Subcutaneous adipose tissue (tissue), 4 donors: ENCODE data around the gene PAM16. TPM values are rescaled to one million over a fixed set of nuclear protein-coding genes. Genes with fewer than 3 reads are reported as not detected.

Experiments used
- CTCF ChIP-seq: fragments of 450-650 bp; IDR thresholded peaks from one replicate; pipeline ENCODE4 v1.5.1; 2016; ENCODE audit warnings: low read depth, mild to moderate bottlenecking, control low read depth, antibody characterized with exemption, moderate library complexity
- total RNA-seq, 4 donors: library from RNA; depleted of rRNA; stranded (reverse); fragments of >200 nt; gene quantifications; one replicate each; pipeline ENCODE4 v1.1.0, GENCODE V29; 2016

Gene PAM16
- total RNA-seq, 4 donors from 2014 or later, result 15.3 to 52.0 (median 34.5) TPM

DNA sequence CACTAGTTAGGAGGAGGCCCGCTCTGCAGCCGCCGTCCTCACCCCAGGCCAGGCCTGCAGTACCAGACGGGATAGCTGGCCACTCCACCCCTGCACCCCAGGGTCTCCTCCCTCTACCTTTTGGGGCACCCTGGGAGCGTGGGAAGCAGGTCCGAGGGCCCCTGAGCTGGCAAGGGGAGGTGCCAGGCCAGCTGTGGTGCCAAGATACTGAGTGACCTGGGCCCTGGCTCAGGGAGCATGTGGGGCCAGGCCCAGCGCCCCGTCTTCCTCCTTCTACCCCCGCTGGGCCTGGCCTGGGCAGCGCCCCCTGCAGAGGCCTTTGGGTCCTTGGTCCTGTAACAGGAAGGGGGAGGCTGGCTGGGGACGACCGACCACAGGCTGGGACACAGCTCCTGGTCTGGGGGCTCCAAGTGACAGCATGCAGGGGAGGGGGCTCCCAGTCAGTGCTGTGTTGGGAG lies 13.0 kb downstream of the PAM16 start:
- TF ChIP-seq CTCF, result no peak

- TF ChIP-seq CTCF, result no peak
Observed at GRCh38 chr16:4337540-4338088, 13.5 kb downstream of the PAM16 start.

DNA sequence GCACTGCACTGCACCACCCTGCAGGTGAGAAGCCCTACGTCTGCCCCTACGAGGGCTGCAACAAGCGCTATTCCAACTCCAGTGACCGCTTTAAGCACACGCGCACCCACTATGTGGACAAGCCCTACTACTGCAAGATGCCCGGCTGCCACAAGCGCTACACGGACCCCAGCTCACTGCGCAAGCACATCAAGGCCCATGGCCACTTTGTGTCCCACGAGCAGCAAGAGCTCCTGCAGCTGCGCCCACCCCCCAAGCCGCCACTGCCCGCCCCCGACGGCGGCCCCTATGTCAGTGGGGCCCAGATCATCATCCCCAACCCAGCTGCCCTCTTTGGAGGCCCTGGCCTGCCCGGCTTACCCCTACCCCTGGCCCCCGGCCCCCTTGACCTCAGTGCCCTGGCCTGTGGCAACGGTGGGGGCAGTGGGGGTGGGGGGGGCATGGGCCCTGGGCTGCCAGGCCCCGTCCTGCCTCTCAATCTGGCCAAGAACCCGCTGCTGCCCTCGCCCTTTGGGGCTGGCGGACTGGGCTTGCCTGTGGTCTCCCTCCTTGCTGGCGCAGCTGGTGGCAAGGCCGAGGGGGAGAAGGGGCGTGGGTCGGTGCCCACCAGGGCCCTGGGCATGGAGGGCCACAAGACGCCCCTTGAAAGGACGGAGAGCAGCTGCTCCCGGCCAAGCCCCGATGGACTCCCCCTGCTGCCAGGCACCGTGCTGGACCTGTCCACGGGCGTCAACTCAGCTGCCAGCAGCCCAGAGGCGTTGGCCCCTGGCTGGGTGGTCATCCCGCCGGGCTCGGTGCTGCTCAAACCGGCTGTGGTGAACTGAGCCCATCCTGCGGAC lies 14.2 kb downstream of the PAM16 start:
- TF ChIP-seq CTCF, result no peak

DNA sequence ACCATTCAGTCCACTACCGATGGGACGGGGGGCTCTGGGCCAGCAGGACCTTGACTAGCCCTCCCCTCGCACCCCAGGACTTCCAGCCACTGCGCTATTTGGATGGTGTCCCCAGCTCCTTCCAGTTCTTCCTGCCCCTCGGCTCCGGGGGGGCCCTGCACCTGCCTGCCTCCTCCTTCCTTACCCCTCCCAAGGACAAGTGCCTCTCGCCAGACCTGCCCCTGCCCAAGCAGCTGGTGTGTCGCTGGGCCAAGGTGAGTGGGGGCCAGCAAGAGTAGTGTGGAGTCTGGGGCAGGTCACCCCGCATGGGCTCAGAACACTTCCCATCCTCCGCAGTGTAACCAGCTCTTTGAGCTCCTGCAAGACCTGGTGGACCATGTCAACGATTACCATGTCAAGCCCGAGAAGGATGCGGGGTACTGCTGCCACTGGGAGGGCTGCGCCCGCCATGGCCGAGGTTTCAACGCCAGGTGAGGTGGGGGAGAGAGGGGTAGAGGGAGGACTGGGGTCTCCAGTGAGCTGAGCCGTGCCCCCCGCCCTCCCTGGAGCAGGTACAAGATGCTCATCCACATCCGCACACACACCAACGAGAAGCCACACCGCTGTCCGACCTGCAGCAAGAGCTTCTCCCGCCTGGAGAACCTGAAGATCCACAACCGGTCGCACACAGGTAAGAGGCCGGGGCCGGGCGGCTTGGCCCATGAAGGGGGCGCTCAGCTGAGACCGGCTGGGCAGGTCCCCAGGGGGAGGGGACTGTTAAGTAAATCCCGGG lies 16.2 kb downstream of the PAM16 start:
- no peak for TF ChIP-seq CTCF

DNA sequence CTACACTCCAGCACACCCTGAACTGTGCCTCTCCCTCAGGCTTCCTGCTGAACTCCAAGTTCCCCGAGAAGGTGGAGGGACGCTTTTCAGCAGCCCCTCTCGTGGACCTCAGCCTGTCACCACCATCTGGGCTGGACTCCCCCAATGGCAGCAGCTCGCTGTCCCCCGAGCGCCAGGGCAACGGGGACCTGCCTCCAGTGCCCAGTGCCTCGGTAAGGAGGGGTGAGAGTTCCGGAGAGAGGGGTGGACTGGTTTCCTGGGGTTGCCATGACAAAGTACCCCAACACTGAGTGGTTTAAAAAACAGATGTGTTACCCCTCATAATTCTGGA lies 17.8 kb downstream of the PAM16 start:
- TF ChIP-seq CTCF, result no peak

DNA sequence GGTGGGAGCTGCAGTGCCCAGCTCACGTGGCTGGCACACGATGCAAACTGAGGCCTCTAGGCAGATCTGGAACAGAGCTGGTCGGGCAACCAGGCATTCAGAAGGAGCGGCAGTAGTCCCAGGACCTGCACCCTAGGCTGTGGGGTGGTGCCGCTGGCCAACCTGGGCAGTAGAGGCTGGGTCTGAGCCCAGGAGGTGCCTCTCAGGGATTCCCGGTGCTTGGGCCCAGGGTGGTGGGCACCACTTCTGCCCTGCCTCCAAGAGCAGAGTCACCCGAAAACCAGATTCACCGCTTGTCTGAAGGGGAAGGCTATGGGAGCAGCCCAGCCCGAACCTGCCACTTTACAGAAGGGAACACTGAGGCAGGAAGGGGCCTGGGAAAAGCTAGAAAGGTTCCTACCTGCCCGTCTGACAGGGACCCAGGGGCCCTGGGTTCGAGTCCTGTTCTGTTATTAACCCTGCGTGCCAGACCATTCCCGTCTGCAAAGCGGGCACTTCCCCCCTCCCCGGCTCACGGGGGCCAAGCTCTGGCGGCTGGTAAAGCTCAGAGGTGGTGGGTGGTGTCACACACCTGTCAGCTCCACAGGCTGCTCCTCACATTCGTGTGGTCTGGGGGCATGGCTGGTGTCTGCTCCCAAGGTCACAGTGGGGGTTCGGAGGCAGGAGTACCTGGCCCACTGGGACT lies 18.4 kb downstream of the PAM16 start:
- no peak for TF ChIP-seq CTCF

DNA sequence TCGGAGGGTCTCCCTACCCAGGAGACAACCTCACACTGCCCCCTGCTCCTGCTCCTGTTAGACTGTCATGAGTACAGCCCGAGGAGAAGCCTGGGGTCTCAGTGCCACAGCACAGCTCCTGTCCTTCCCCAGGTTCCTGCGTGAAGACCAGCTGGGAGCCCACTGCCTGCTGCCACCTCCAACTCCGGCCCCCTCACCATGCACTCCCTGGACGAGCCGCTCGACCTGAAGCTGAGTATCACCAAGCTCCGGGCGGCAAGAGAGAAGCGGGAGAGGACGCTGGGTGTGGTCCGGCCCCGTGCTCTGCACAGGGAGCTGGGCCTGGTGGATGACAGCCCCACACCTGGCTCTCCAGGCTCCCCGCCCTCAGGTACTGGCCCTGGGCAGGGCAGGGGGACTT lies 19.0 kb downstream of the PAM16 start:
- TF ChIP-seq CTCF, result no peak
